Astrocyte (in vitro differentiated cells and primary cell): ENCODE results near the gene HOXA6. TPM values are rescaled to one million over a fixed set of nuclear protein-coding genes. Genes with fewer than 3 reads are reported as not detected.
A peak's percentile ranks its signal among the peaks of the same experiment; 100 is the strongest.

ENCODE experiments used
- DNase-seq: peaks from one replicate; pipeline ENCODE4 v3.0.0-alpha.2; 2010; ENCODE audit warnings: low read depth
- FAIRE-seq: peaks from 2 replicates; lab custom pipeline; 2011; peaks lifted over from hg19 to GRCh38; lab: Jason Lieb, UNC
- H2AFZ ChIP-seq: 2 replicates; pipeline ENCODE4 v1.6.0; 2012; ENCODE audit warnings: low read depth, low read length, inconsistent platforms
- H3K27ac ChIP-seq: 2 replicates; pipeline ENCODE4 v1.5.1; 2011; ENCODE audit warnings: low read depth, low read length, inconsistent platforms
- H3K27me3 ChIP-seq: 2 replicates; pipeline ENCODE4 v1.6.0; 2011; ENCODE audit warnings: low read length, inconsistent platforms; ENCODE audit not compliant: insufficient read depth
- H3K36me3 ChIP-seq: 2 replicates; pipeline ENCODE4 v1.5.1; 2011; ENCODE audit warnings: low read length, inconsistent platforms; ENCODE audit not compliant: insufficient read depth
- H3K4me1 ChIP-seq: 2 replicates; pipeline ENCODE4 v1.5.1; 2011; ENCODE audit warnings: low read length, inconsistent platforms; ENCODE audit not compliant: insufficient read depth
- H3K4me2 ChIP-seq: 2 replicates; pipeline ENCODE4 v1.6.0; 2012; ENCODE audit warnings: low read length, inconsistent platforms
- H3K4me3 ChIP-seq: 2 replicates; pipeline ENCODE4 v1.5.1; 2011; ENCODE audit warnings: low read depth, mild to moderate bottlenecking, low read length, inconsistent platforms; ENCODE audit not compliant: insufficient read depth
- H3K79me2 ChIP-seq: 2 replicates; pipeline ENCODE4 v1.6.0; 2012; ENCODE audit warnings: mild to moderate bottlenecking, low read length, inconsistent platforms; ENCODE audit not compliant: insufficient read depth
- H3K9ac ChIP-seq: 2 replicates; pipeline ENCODE4 v1.6.0; 2012; ENCODE audit warnings: mild to moderate bottlenecking, low read length, inconsistent platforms
- H3K9me3 ChIP-seq: 2 replicates; pipeline ENCODE4 v1.5.1; 2012; ENCODE audit warnings: low read depth, mild to moderate bottlenecking, low read length, inconsistent platforms; ENCODE audit not compliant: insufficient read depth
- H4K20me1 ChIP-seq: 2 replicates; pipeline ENCODE4 v1.6.0; 2012; ENCODE audit warnings: low read length, inconsistent platforms; ENCODE audit not compliant: insufficient read depth
- H3K27ac Mint-ChIP-seq: one replicate; pipeline ENCODE4 v1.8.0; 2021; ENCODE audit warnings: mild to moderate bottlenecking, mixed read lengths; ENCODE audit not compliant: unreplicated experiment
- H3K27me3 Mint-ChIP-seq: one replicate; pipeline ENCODE4 v1.8.0; 2021; ENCODE audit warnings: low read depth, mixed read lengths; ENCODE audit not compliant: unreplicated experiment
- H3K36me3 Mint-ChIP-seq: one replicate; pipeline ENCODE4 v1.8.0; 2021; ENCODE audit warnings: low read depth, mixed read lengths; ENCODE audit not compliant: unreplicated experiment
- H3K4me1 Mint-ChIP-seq: one replicate; pipeline ENCODE4 v1.8.0; 2021; ENCODE audit warnings: low read depth, mixed read lengths; ENCODE audit not compliant: unreplicated experiment
- H3K4me3 Mint-ChIP-seq: one replicate; pipeline ENCODE4 v1.8.0; 2021; ENCODE audit warnings: mild to moderate bottlenecking, moderate library complexity, mixed read lengths; ENCODE audit not compliant: unreplicated experiment
- H3K9me3 Mint-ChIP-seq: one replicate; pipeline ENCODE4 v1.8.0; 2021; ENCODE audit warnings: mild to moderate bottlenecking, mixed read lengths; ENCODE audit not compliant: unreplicated experiment
- EZH2 ChIP-seq: IDR thresholded peaks from 2 replicates; pipeline ENCODE4 v1.6.1; 2012; ENCODE audit warnings: mild to moderate bottlenecking, low read length, inconsistent platforms; ENCODE audit not compliant: insufficient read depth
- total RNA-seq: library from RNA; stranded (reverse); gene quantifications from 2 replicates; pipeline ENCODE4 v1.2.1, GENCODE V29; 2021
- TF ChIP-seq, protein P1 (sequence below): IDR thresholded peaks from 2 replicates; pipeline ENCODE4 v1.5.1; 2011; ENCODE audit warnings: low read depth, mild to moderate bottlenecking, inconsistent platforms, low read length, moderate library complexity; ENCODE audit not compliant: insufficient read depth

The HOXA6 gene
- total RNA-seq, 1 donor from 2014 or later = not detected

DNA sequence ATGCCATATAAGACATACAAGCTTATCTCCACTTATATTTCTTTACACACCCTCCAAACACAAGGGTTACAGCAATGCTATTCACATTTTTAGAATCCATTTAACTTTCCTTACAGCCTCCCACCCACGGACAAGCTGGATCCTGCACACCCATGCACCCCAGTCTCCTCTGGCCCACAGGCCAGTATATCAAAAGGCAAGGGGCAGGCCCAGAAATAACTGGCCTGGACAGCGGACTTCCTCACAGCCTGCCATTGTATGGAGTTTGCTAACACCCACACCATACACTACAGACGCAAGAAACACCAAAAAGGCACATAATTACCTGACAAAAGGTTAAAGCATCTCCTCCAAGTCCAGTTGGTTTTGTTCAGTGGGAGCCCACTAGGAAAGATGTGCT, 29.0 kb downstream of the HOXA6 start:
- Mint-ChIP-seq H3K27ac (no peak overlapping the region), H3K4me1 (peaks cover 2% of the 10 kb centered on the region), H3K4me3 (no peak overlapping the region), H3K9me3 (peaks cover 32% of the 10 kb centered on the region), H3K27me3 (peaks cover 93% of the 10 kb centered on the region), H3K36me3 (peaks cover 2% of the 10 kb centered on the region)
- TF ChIP-seq, protein P1, sequence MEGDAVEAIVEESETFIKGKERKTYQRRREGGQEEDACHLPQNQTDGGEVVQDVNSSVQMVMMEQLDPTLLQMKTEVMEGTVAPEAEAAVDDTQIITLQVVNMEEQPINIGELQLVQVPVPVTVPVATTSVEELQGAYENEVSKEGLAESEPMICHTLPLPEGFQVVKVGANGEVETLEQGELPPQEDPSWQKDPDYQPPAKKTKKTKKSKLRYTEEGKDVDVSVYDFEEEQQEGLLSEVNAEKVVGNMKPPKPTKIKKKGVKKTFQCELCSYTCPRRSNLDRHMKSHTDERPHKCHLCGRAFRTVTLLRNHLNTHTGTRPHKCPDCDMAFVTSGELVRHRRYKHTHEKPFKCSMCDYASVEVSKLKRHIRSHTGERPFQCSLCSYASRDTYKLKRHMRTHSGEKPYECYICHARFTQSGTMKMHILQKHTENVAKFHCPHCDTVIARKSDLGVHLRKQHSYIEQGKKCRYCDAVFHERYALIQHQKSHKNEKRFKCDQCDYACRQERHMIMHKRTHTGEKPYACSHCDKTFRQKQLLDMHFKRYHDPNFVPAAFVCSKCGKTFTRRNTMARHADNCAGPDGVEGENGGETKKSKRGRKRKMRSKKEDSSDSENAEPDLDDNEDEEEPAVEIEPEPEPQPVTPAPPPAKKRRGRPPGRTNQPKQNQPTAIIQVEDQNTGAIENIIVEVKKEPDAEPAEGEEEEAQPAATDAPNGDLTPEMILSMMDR = no peak
- TF ChIP-seq EZH2 = no peak
- peaks cover 8% of the 10 kb centered on the region for H3K4me1 ChIP-seq
- H3K4me2 ChIP-seq = peak overlapping the region; percentile 82
- DNase-seq = no peak
- H3K4me3 ChIP-seq = peak overlapping the region; percentile 69
- FAIRE-seq = no peak
- H2AFZ ChIP-seq = no peak overlapping the region
- peak overlapping the region; percentile 87 for H3K9ac ChIP-seq
- H3K27me3 ChIP-seq = peaks cover 72% of the 10 kb centered on the region
- H4K20me1 ChIP-seq = peaks cover 4% of the 10 kb centered on the region
- peaks cover 65% of the 10 kb centered on the region for H3K79me2 ChIP-seq
- no peaks in the 10 kb centered on the region for H3K9me3 ChIP-seq
- H3K27ac ChIP-seq = peak overlapping the region; percentile 83
- H3K36me3 ChIP-seq = no peaks in the 10 kb centered on the region

DNA sequence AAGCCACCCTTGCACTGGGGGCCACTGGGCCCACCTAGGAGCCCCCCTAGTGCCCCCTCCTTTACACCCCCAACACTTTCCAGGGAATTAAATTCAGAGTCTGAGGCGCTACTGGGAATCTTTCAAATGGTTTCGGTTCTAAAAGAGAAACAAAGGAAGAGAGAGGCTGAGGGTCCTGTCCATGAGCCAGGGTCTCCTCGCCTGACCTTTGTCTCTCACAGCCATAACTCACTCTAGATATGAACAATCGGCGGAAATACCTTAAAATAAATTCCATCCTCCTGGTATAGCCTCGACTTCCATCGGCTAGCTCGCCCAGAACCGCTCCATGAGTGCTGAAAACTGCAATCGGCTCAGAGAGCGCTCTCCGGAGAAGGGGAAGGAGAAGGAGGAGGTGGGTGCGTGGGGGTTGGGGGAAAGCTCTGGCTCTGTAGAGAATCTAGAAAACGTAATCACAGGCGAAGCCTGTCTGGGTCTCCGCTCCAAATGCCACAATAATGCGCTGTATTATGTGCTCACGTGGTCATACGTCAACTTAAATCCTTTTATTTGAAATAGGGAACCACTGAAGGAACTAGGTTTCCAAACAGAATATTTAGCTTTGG, 29.6 kb downstream of the HOXA6 start:
- peak overlapping the region; percentile 87 for H3K9ac ChIP-seq
- H3K36me3 ChIP-seq = no peaks in the 10 kb centered on the region
- FAIRE-seq (no peak), DNase-seq (peak; percentile 88)
- H3K27me3 ChIP-seq = peaks cover 71% of the 10 kb centered on the region
- H3K4me1 ChIP-seq = peaks cover 2% of the 10 kb centered on the region
- peaks cover 71% of the 10 kb centered on the region for H3K79me2 ChIP-seq
- H3K9me3 ChIP-seq = no peaks in the 10 kb centered on the region
- H3K27ac ChIP-seq = peak overlapping the region; percentile 83
- H3K36me3 Mint-ChIP-seq = peaks cover 2% of the 10 kb centered on the region
- H3K4me3 ChIP-seq = peak overlapping the region; percentile 69
- H3K4me1 Mint-ChIP-seq = peaks cover 2% of the 10 kb centered on the region
- H2AFZ ChIP-seq = no peak overlapping the region
- TF ChIP-seq, protein P1 = no peak
- TF ChIP-seq EZH2 = no peak
- peaks cover 91% of the 10 kb centered on the region for H3K27me3 Mint-ChIP-seq
- peak overlapping the region; percentile 82 for H3K4me2 ChIP-seq
- peaks cover 35% of the 10 kb centered on the region for H3K9me3 Mint-ChIP-seq
- H3K4me3 Mint-ChIP-seq = no peak overlapping the region
- H4K20me1 ChIP-seq = peaks cover 4% of the 10 kb centered on the region
- H3K27ac Mint-ChIP-seq = no peak overlapping the region
